Measurements from ENCODE around the gene CARD9. TPM values are rescaled to one million over a fixed set of nuclear protein-coding genes. Genes with fewer than 3 reads are reported as not detected.

The CARD9 gene
- total RNA-seq, 4 donors from 2014 or later = 0.28 to 14.9 (median 0.64) TPM

- H3K4me1 ChIP-seq = no peaks in the 10 kb centered on the region
- peaks cover 0 to 59% (median 0%) of the 10 kb centered on the region in 3 donors for H3K36me3 ChIP-seq
- H3K9me3 ChIP-seq = no peaks in the 10 kb centered on the region
- TF ChIP-seq, protein P1, sequence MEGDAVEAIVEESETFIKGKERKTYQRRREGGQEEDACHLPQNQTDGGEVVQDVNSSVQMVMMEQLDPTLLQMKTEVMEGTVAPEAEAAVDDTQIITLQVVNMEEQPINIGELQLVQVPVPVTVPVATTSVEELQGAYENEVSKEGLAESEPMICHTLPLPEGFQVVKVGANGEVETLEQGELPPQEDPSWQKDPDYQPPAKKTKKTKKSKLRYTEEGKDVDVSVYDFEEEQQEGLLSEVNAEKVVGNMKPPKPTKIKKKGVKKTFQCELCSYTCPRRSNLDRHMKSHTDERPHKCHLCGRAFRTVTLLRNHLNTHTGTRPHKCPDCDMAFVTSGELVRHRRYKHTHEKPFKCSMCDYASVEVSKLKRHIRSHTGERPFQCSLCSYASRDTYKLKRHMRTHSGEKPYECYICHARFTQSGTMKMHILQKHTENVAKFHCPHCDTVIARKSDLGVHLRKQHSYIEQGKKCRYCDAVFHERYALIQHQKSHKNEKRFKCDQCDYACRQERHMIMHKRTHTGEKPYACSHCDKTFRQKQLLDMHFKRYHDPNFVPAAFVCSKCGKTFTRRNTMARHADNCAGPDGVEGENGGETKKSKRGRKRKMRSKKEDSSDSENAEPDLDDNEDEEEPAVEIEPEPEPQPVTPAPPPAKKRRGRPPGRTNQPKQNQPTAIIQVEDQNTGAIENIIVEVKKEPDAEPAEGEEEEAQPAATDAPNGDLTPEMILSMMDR (IDR thresholded peaks at IDR 0.05) = no peak
- TF ChIP-seq POLR2A (IDR thresholded peaks at IDR 0.05) = no peak
- H3K27me3 ChIP-seq = no peaks in the 10 kb centered on the region
- DNase-seq = no peak
- H3K27ac ChIP-seq = no peak overlapping the region
- no peak overlapping the region for H3K4me3 ChIP-seq
Observed at GRCh38 chr9:136379003-136379287, 5.5 kb upstream of the CARD9 start.

DNA sequence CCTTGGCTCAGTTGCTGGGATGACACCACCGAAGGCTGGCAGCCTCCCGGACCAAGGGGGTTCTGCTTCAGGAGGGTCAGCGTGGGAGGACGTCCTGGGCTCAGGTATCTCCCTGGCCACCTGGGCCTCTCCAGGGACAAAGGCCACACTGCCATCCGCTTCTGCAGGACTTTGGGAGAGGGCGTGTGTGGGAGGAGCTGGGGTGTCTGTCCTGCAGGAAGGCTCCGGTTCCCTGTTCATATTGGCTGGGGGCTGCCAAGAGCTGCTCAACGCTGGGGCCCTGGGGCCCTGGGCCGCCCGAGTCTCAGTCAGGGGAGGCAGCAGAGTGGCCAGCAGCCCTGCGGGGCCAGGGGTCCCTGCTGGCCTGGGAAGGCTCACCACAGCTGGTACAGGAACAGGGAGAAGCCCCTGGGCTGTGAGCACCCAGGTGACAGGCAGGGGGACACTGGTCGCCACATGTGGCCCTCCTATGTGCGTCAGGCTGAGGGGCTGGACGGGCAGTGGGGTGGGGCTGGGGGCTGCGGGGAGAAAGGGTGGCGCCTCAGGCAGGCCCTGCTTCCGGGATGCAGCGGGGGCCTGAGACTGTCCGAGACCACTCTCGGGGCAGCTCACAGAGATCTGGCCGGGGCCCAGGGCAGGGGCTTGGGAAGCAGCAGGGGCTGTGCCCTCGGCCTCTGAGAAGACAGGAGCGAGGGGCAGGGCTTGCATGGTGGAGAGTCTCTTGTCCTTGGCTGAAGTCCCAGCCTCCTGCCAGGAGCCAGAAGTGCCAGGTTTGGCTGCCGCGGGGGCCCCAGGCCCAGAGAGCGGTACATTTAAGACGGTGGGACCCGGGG is 4.9 kb upstream of the CARD9 start:
- peaks cover 0 to 53% (median 0%) of the 10 kb centered on the region in 3 donors for H3K36me3 ChIP-seq

GRCh38 chr9:136377341-136378169 is 4.1 kb upstream of the CARD9 start:
- no peak for TF ChIP-seq POLR2A (IDR thresholded peaks at IDR 0.05)
- TF ChIP-seq, protein P1 (IDR thresholded peaks at IDR 0.05) = no peak
- Histone ChIP-seq H3K4me1 (peaks cover 0 to 4% (median 2%) of the 10 kb centered on the region in 4 donors), H3K9me3 (no peaks in the 10 kb centered on the region), H3K27me3 (no peaks in the 10 kb centered on the region), H3K36me3 (peaks cover 0 to 46% (median 0%) of the 10 kb centered on the region in 3 donors), H3K4me3 (no peak overlapping the region), H3K27ac (no peak overlapping the region)
- no peak for DNase-seq

More for the DNA sequence above, 4.9 kb upstream of the CARD9 start:
- no peaks in the 10 kb centered on the region for H3K4me1 ChIP-seq
- H3K4me3 ChIP-seq = no peak overlapping the region
- H3K27ac ChIP-seq = no peak overlapping the region
- no peaks in the 10 kb centered on the region for H3K27me3 ChIP-seq
- H3K9me3 ChIP-seq = no peaks in the 10 kb centered on the region
- DNase-seq = no peak
- no peak for TF ChIP-seq POLR2A (IDR thresholded peaks at IDR 0.05)
- TF ChIP-seq, protein P1 (IDR thresholded peaks at IDR 0.05) = no peak

GRCh38 chr9:136376457-136376856 is 3.0 kb upstream of the CARD9 start:
- TF ChIP-seq, protein P1 (IDR thresholded peaks at IDR 0.05) = no peak

GRCh38 chr9:136375096-136375495 is 1.6 kb upstream of the CARD9 start:
- H3K4me1 ChIP-seq = peaks cover 0 to 11% (median 4%) of the 10 kb centered on the region in 4 donors
- DNase-seq = no peak
- no peaks in the 10 kb centered on the region for H3K9me3 ChIP-seq
- H3K27ac ChIP-seq = no peak overlapping the region
- H3K4me3 ChIP-seq = no peak overlapping the region
- TF ChIP-seq, protein P1 (IDR thresholded peaks at IDR 0.05) = no peak
- no peak for TF ChIP-seq POLR2A (IDR thresholded peaks at IDR 0.05)
- H3K36me3 ChIP-seq = peaks cover 0 to 22% (median 0%) of the 10 kb centered on the region in 3 donors
- H3K27me3 ChIP-seq = no peaks in the 10 kb centered on the region

More at GRCh38 chr9:136376457-136376856, 3.0 kb upstream of the CARD9 start:
- H3K4me1 ChIP-seq = peaks cover 0 to 11% (median 4%) of the 10 kb centered on the region in 4 donors
- no peaks in the 10 kb centered on the region for H3K27me3 ChIP-seq
- no peaks in the 10 kb centered on the region for H3K9me3 ChIP-seq
- no peak overlapping the region for H3K27ac ChIP-seq
- DNase-seq = no peak
- H3K36me3 ChIP-seq = peaks cover 0 to 36% (median 0%) of the 10 kb centered on the region in 3 donors
- no peak overlapping the region for H3K4me3 ChIP-seq

All from Peyer's patch (tissue), 4 donors.